GM20431 (cell line): ENCODE results near the gene CLSTN2.

Experiments
- in situ Hi-C: fragments of 300-500 bp; cut with MseI, MboI; formaldehyde crosslinking; loops from one replicate; pipeline ENCODE4 v1.15.0; 2020; ENCODE audit warnings: low sequenced_read_pairs; ENCODE audit not compliant: unreplicated experiment

Gene CLSTN2

DNA sequence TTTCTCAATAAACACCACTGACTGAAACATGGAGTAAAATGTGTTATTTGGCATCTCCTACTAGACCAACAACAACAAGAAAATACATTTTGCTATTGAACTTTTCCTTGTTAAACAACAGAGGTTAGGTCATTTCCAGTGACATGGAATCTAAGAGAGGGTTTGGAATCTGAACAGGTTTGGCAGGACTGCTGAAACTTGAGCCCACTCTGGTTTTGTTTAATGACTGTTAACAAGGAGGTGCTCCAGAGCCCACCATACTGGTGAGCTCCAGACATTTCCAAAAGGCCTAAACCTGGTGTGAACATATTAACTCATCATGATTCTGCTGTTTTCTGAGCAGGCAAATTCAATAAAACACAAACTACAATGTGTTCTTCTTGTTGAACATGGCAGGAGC, 412.2 kb downstream of the CLSTN2 start:
- in situ Hi-C loops: no loop called here

DNA sequence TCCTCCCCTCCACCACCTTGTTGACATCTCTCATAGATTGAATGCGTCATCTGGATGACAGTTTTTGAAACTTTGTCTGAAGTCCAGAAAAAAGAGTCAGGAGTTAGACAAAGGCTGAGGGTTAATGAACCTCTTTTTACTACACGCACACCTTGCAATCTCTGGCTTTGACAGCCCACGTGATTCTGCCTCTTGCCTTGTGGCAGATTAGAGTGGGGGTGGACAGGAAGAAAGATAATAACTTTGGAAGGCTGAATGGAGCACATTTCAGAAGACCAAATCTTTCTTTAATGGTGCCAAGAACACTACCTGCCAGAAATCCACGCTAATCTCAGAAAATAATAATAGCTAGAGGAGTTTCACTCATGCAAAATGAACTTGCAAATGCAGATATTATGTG, 415.0 kb downstream of the CLSTN2 start:
- in situ Hi-C loops: no loop called here

DNA sequence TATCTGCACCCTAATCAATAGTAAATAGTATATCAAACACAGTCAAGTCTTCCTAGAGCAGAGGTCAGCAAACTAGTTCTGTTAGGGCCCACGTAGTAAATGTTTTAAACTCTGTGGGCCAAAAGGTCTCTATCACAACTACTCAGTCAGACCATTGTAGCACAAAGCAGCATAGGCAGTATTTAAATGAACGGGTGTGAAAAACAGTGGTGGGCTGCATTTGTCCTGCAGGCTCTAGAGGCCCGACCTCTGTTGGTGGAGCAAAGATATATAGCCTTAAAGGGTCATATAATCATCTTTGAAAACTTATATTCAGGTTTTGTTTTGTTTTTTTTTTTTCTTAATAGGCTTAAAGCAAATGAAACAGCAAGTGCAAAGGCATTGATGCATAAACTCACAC, 416.5 kb downstream of the CLSTN2 start:
- in situ Hi-C loops: no loop called here

DNA sequence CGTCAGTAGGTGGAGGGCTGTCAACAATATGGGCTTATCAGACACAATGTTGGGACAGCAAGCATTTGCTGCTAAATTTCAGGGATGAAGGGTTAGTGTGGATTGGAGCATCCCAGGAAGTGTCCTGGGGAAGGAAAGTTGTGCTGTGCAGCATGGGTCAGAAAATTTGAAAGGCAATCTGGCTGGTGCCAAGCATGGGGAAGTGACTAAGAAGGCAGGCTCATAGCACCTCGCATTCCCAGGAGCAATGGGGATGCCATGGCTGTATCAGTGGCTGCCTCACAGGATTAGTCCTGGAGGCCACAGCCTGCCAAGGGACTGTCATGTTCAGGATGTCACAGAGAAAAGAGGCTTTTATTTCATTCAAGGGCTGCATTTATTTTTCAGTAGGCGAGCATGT, 420.5 kb downstream of the CLSTN2 start:
- in situ Hi-C loops: no loop called here

DNA sequence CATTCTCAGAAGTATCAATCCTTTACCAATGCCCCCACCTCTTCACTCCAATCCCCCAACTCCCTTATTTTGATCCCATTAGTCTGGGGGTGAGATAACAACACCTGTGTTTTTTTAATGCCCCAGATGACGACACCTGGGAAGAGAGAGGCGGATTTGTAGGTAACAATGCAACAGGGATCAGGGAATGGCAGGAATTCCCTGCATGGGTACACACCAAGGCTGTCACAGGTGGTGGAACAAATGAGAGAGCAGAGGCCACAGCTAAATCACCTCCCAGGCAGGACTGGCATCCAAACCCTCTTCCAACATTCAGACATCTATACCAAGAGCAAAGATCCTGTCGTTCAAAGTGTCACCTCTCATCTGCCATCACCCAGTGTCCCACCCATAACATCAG, 423.7 kb downstream of the CLSTN2 start:
- in situ Hi-C loops: no loop called here

DNA sequence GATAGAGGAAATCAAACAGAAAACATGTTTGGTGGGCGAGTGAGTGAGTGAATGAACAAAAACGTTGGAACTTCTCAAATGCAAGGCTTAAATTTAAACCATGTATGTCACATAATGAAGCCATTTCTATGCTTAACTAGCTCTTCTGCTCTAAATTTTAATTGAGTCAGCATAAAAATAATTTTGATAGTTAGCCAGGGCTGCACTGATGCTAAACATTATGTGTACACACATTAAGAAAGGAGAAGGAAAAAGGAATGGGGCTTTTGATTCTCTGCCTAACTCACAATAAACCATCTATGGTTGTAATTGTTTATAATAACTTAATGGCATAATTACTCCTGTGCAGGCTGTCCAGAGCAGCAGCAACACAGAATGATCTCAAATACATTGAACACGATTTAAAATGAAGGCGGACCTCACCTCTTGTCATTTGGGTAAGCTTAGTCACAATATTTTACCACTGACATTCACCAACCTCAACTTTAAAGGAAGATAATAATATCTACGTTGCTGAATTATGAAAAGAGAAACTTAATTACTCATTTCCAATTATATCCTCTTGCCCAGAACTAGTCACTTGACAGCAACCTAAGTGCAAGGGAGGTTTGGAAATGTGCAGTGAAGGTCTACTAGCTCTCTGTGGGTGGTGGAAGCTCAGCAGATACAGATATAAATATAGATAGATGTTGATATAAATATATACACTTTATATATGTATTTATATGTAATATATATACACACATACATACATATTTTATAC, 424.4 kb downstream of the CLSTN2 start:
- in situ Hi-C loops: no loop called here

DNA sequence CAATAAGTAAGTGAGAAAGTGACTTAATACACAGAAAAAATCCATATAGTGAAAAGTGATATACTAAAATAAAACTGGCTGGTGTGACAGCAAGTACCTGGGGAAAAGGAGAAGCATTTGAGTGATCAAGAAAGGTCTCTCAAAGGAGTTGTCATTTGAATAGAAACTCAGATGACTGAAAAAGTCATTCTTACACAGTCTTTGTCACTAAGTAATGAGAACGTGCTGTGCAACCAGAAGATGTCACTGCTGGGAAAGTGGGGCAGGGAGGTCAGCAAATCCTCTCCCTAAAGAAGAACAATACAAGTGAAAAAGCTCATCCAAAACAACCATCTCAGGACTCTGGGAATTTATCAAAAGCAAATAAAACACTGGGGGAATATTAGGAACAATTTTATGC, 425.3 kb downstream of the CLSTN2 start:
- in situ Hi-C loops: no loop called here

DNA sequence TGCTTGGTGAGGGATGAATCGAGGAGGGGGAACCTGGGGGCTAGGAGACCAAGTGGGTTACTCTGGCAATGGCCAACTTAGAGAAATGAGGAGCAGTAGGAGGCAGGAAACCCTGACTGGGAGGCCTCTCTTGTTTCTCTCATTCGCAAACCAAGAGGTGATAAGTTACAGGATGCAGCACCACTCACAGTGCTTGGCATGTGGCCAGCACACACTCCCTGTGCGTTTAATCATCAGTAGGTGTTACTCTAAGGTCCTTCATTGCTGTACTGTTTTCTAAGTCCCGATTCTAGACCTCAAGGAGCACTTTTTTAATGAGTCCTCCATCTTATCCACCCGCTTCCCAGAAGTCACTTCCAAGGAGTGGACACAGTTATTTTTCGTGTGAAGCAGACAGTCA, 428.8 kb downstream of the CLSTN2 start:
- in situ Hi-C loops: no loop called here

DNA sequence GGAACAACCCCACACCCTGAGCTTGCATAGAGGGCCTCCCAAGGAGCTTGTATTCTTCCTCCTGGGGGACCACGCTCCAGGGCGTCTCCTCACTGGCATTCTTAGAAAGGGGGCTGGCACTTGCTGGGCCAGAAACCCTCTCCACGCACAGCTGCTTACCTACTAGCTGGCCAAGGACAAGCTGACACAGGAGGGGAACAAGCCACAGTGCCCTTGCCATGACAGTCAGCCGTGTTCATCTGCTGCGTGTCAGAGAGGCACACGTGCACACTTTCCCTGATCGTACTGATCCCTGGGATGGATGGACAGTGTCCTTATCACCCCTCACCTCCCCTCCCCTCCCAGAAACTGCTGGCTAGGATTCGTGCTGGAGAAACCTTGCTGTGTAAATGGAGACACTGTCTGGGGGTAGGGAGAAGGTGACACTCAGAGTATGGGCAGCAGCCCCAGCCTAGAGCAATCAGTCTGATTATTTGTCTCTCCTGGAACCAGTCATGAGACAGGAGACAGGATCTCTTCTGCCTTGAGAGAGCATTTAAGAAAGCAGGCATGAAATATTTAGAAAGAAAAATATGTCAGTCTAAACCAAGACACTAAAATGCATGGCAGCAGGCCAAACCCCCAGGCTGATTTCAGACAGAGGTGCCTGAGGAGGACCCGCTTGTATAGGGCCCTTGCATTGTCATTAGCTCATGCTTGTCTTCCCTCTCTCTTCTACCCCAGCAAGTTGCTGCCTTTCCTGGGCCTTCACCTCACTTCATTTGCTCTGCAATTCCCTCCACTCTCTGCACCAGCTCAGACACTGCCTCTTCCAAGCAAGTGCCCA, 431.1 kb downstream of the CLSTN2 start:
- in situ Hi-C loops: no loop called here

DNA sequence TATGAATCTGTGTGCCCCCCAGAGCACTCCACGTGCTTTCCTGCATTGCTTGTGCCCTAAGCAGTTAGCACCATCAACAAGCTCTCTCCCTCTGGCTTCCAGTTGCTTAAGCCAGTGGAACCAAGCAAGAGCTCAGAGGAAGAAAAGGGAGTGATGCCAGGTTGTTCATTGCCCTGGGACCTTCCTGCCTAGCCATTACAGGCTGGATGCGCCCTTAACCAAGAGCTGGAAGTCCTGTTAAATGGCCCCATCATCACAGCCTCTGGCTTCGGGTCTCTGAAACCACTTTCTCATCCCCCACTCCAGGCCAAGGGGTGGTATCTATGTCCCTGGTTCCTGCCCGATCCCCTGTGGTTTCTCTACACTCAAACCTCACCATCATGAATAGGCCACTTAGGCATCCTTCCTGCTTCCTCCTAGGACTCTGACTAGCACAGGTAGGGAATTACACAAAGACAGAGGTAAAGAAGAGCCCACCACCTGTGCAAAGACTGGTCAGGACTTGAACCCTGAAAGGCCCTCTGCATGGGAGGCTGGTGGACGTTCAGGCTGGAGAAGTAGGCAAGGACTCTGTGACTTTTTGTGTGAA, 433.3 kb downstream of the CLSTN2 start:
- in situ Hi-C loops: no loop called here

DNA sequence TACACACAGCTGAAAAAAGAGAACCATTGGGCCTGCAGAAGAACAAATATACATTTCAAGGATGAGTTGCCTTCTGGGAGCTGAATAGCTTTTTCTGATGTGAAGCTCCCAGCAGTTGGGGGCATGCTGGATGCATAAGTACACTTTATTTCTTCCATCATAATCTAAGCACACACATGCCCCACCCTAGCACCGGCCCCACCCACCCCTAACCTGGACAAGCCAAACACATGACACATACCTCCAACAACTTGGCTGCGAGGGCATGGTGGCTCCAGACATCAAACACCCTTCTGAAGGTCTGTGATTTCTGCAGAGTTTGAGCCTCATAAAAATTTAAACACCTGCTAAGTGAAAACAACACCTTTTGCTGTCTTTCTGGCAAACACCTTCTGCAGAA, 435.7 kb downstream of the CLSTN2 start:
- in situ Hi-C loops: no loop called here

DNA sequence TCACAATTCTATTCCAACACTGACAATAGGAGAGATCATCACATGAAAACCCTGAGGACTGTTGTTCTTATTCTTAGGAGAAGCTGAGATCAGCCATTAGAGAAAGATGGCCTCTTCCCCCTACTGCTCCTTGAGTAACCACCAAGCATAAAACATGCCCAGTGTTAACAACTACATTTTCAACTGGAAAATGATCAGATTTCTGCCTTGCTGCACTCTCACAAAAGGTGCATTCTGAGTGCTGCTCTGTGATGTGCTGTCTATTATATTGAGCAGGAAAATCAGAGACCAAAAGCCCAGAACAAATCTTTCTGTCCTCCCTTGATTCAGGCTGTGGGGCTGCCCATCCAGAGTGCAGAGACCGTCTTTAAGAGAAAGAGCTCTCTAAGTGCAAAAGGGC, 438.2 kb downstream of the CLSTN2 start:
- in situ Hi-C loops: no loop called here

DNA sequence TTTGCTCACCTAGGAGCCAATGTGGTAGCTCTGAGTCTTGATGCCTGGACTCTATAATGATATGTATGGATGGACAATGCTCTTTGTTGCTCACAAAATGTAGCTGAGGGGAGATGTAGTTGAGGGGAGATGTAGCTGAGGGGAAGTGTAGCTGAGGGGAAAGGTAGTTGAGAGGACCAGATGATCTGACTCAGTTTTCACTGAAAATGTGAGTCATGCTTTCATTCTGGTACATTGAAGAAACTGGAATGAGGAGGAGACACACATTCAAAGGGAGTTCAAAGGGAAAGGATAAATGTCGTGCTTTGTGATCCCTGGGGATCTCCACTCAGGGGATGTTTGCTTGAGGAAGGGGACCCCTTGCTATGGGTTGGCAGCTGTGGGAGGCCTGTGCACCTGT, 440.0 kb downstream of the CLSTN2 start:
- in situ Hi-C loops: no loop called here

DNA sequence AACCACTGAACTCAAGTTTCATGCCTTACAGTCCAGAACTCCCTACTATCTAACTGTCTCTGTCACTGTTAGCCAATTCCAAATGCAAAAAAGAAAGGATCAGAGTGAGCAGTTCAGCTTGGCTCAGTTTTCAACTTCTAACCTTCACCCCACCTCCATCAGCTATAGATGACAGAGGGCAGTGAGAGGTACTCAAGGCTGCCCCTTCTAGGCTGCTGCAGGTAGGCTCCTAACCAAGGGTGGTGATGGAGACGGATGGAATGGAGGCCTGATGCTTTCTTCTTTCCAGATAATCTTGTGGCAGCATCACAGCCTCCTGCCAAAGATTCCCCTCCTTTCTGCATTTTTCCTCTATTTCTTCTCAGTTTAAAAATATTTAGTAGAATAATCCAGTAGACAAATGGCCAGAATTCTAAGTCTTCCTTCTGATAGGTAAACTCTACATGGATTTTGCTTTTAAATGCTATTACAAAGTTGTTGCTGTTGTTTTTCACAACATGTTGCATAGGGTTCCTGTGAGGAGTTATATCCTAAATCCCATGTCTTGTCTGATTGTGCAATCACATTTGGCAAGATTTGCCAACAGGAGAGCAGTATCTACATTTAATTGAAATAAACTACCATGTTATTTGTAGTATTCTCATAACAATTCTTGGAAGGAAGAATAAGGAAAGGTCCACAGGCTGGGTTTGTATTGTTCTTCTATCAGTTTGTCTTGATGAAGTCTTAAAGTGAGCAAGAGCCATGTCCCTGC, 441.3 kb downstream of the CLSTN2 start:
- in situ Hi-C loops: no loop called here

DNA sequence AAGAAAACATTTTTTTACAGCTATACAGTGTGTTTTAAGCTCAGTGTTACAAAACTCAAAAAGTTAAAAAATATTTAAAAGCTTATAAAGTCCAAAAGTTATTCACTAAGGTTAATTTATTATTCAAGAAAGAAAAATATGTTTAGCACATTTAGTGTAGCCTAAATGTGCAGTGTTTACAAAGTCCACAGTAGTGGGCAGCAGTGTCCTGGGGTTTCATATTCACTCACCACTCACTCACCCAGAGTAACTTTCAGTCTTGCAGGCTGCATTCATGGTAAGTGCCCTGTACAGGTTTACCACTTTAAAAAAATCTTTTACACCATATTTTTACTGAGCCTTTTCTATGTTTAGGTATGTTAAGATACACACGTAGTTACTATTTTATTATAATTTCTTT, 442.7 kb downstream of the CLSTN2 start:
- in situ Hi-C loops: no loop called here

DNA sequence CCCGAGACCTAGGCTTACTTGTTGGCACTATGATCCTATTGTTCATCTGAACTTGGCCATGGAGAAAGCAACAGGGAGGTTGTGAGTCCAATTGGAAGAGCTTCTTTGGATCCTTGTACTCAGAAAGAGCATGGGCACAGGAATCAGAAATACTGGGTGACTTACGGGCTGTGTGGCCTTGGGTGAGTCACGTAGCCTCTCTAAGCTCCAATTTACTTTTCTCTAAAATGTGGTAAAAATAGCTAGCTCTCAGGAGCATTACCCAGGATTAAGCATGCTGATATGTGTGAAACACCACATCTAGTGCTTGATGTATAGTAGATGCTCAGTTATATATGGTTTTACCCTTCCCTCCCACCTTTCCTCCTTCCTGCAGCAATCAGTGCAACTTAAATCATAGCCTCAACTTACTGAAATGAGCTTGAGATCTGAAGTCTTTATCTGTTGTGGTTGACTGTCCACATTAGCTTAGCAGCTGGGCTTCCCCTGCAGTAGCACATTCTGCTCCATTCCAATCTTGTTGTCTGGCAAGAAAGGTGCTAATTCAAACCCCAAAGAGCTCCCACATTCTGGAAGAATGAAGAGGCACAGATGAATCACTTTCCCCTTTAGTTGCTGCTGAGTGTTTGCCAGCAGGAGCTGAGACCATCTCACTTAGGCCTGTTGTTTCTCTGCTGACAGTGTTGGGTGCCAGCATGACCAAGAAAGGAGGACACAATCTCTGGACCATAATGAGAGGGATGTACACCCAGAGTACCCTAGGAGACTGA, 443.8 kb downstream of the CLSTN2 start:
- in situ Hi-C loops: no loop called here

DNA sequence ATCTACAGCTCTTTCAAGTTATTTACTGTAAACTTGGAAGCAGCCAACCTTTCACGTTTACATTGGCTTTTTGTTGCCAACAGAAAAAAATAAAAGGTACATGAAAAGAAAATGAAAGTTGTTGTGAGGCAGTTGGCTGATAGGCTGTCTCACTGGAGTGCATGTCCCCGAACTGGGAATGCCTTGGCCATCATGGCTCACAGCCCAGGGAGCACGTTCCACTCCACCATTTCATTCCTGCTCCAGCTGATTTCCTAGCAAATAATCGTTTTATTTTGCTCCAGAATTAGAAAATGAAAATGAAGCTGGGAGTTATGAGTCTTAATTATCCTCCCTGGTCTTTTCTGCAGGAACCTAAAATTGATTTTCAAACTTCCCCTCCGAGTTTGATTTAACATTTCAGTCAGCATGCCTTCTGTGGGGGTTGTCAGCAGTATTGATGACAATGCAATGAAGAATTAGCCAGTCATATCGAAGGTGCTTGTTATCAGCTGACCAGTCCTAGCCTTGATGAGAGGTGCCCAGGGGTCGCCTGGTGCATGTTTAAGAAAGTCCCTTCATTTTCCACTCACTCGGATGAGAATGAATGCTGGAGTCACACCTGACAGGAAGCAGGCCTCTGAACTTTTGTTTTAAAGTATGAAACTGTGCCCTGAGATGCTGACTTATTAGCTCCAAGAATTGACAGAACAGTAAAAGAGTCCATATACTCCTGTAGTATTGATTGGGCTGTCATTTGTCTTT, 449.2 kb downstream of the CLSTN2 start:
- in situ Hi-C loops: no loop called here

DNA sequence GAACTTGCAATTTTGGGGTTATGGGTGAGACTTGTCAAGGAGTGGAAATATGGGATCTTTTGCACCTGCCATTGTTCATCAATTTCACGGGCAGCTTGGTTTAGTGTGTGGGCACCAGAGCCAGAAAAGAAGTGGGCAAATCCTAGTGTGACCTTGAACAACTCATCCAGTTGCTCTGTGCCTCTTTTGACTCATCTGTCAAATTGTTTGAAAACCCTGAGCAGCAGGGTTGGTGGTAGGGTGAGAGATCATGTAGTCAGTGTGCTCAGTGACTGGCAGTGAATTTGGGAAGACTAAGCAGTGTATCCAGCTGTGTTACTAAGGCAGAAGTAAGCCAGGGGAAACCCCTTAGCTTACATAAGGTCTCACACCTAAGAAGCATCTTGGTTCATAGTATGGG, 449.9 kb downstream of the CLSTN2 start:
- in situ Hi-C loops: no loop called here
